Lower lobe of right lung (tissue), 2 donors: ENCODE measurements around the gene TACC2. TPM values are rescaled to one million over a fixed set of nuclear protein-coding genes. Genes with fewer than 3 reads are reported as not detected.
"Not testable (repeated sequence)": the region's sequence is repeated elsewhere in the genome, so short reads cannot be mapped to it uniquely, and the experiment has no call there.

Source experiments
- ATAC-seq, 2 donors: fragments of 200-7000 bp; cut with Tn5 transposase; one replicate each; pipeline ENCODE4 v1.9.1; 2020 to 2022; ENCODE audit warnings: mild to moderate bottlenecking in 2 of 2, moderate library complexity in 2 of 2
- DNase-seq: peaks from one replicate; pipeline ENCODE4 v3.0.0-alpha.2; 2020
- H3K27ac ChIP-seq: fragments of 200-600 bp; one replicate; pipeline ENCODE4 v1.8.0; 2022
- H3K27me3 ChIP-seq: fragments of 200-600 bp; one replicate; pipeline ENCODE4 v1.8.0; 2022; ENCODE audit warnings: low read depth
- H3K36me3 ChIP-seq: fragments of 200-600 bp; one replicate; pipeline ENCODE4 v1.8.0; 2022; ENCODE audit warnings: mild to moderate bottlenecking
- H3K4me1 ChIP-seq: fragments of 200-600 bp; one replicate; pipeline ENCODE4 v1.8.0; 2022
- H3K4me3 ChIP-seq: fragments of 200-600 bp; one replicate; pipeline ENCODE4 v1.8.0; 2022; ENCODE audit warnings: mild to moderate bottlenecking
- H3K9me3 ChIP-seq: fragments of 200-600 bp; one replicate; pipeline ENCODE4 v1.8.0; 2022
- CTCF ChIP-seq: fragments of 200-600 bp; IDR thresholded peaks from one replicate; pipeline ENCODE4 v1.8.0; 2022; ENCODE audit warnings: antibody characterized with exemption, mild to moderate bottlenecking
- intact Hi-C: fragments of 100-400 bp; cut with DNase I; formaldehyde crosslinking; loops from one replicate; pipeline ENCODE4 v1.11.0; 2022
- total RNA-seq: library from RNA; stranded (reverse); fragmentation: NEBNext Ultra II Directional; extraction: Animal tissue kit (Norgen Biotek cat#: 25700); gene quantifications from one replicate; pipeline ENCODE4 v1.2.1, GENCODE V29; 2021
- donor health status: DM: no; HTN: yes; CAD: no; lungs with severe emphysema.

The TACC2 gene
- total RNA-seq, 1 donor from 2014 or later: 141 TPM

- Histone ChIP-seq H3K27me3 (no peaks in the 10 kb centered on the region), H3K36me3 (peaks cover 87% of the 10 kb centered on the region), H3K9me3 (no peaks in the 10 kb centered on the region), H3K4me1 (no peaks in the 10 kb centered on the region), H3K4me3 (no peak overlapping the region), H3K27ac (no peak overlapping the region)
- TF ChIP-seq CTCF: no peak
- intact Hi-C loops: no loop called here
- no peak for ATAC-seq
- no peak for DNase-seq
Observed at GRCh38 chr10:121961456-121961855, 27.5 kb upstream of the TACC2 start.

GRCh38 chr10:121965996-121966395 is 23.0 kb upstream of the TACC2 start:
- Histone ChIP-seq H3K36me3 (peaks cover 89% of the 10 kb centered on the region), H3K4me1 (no peaks in the 10 kb centered on the region), H3K27me3 (no peaks in the 10 kb centered on the region), H3K9me3 (no peaks in the 10 kb centered on the region), H3K4me3 (no peak overlapping the region), H3K27ac (no peak overlapping the region)
- DNase-seq (no peak), ATAC-seq (no peak)
- no peak for TF ChIP-seq CTCF
- intact Hi-C loops: no loop called here

GRCh38 chr10:121969086-121969485 is 19.9 kb upstream of the TACC2 start:
- intact Hi-C loops, ATAC-seq, H3K27ac ChIP-seq, DNase-seq, H3K9me3 ChIP-seq, H3K27me3 ChIP-seq, H3K4me3 ChIP-seq: not testable (repeated sequence)
- peaks cover 14% of the 10 kb centered on the region for H3K4me1 ChIP-seq
- peaks cover 75% of the 10 kb centered on the region for H3K36me3 ChIP-seq

- peaks cover 23% of the 10 kb centered on the region for H3K4me1 ChIP-seq
- no peak for TF ChIP-seq CTCF
- H3K4me3 ChIP-seq: peak overlapping the region; percentile 87
- ATAC-seq (no peak), DNase-seq (no peak)
- H3K36me3 ChIP-seq: peaks cover 27% of the 10 kb centered on the region
- H3K27ac ChIP-seq: peak overlapping the region; percentile 98
- no peaks in the 10 kb centered on the region for H3K27me3 ChIP-seq
- no peaks in the 10 kb centered on the region for H3K9me3 ChIP-seq
- intact Hi-C loops: no loop called here
Observed at GRCh38 chr10:121974019-121974534, 14.9 kb upstream of the TACC2 start.

GRCh38 chr10:121974535-121975294 is 14.2 kb upstream of the TACC2 start, which contains the start of gene NSMCE4A:
NSMCE4A (minus strand) TSS chr10:121975217; CDS start chr10:121975165, 52 bp downstream.
- Histone ChIP-seq H3K27ac (peak within 1 kb of the TSS; percentile 98), H3K4me3 (peak within 1 kb of the TSS; percentile 87), H3K36me3 (peaks cover 21% of the 10 kb centered on the region), H3K9me3 (no peaks in the 10 kb centered on the region), H3K27me3 (no peaks in the 10 kb centered on the region), H3K4me1 (peaks cover 23% of the 10 kb centered on the region)
- TF ChIP-seq CTCF: peak; percentile 76
- ATAC-seq: peak; percentile 94 to 95
- DNase-seq: peak; percentile 87
- intact Hi-C loops: no loop called here
